ENCODE measurements around the gene DROSHA.
"Not testable (repeated sequence)": the region's sequence is repeated elsewhere in the genome, so short reads cannot be mapped to it uniquely, and the experiment has no call there.

Gene DROSHA

GRCh38 chr5:31362529-31362900 is 169.4 kb downstream of the DROSHA start:
- no peak for DNase-seq
- intact Hi-C loops (cut with DNase I): no loop called here

GRCh38 chr5:31361704-31362528 is 170.0 kb downstream of the DROSHA start:
- intact Hi-C loops (cut with DNase I): not testable (repeated sequence)

GRCh38 chr5:31361234-31361633 is 170.7 kb downstream of the DROSHA start:
- intact Hi-C loops (cut with DNase I): no loop called here
- no peak for DNase-seq

More at GRCh38 chr5:31361704-31362528, 170.0 kb downstream of the DROSHA start:
- not testable (repeated sequence) for DNase-seq

GRCh38 chr5:31359839-31360238 is 172.1 kb downstream of the DROSHA start:
- intact Hi-C loops (cut with DNase I): no loop called here
- DNase-seq: no peak

- DNase-seq: no peak
- intact Hi-C loops (cut with DNase I): no loop called here
These were observed 174.9 kb downstream of the DROSHA start for GRCh38 chr5:31357038-31357437.

GRCh38 chr5:31355337-31355736 is 176.6 kb downstream of the DROSHA start:
- no peak for DNase-seq
- intact Hi-C loops (cut with DNase I): no loop called here

Measured in head of caudate nucleus (tissue), 42 donors.